Astrocyte of the cerebellum (primary cell): ENCODE measurements around the gene XYLB.

Source experiments
- DNase-seq: peaks from one replicate; pipeline ENCODE4 v3.0.0-alpha.2; 2011; ENCODE audit warnings: low read depth
- H3K4me3 ChIP-seq: 2 replicates; pipeline ENCODE4 v1.5.1; 2011; ENCODE audit warnings: mild to moderate bottlenecking, low read depth, low read length, moderate library complexity
- in situ Hi-C: cut with HindIII; loops from 2 replicates; pipeline ENCODE4 v1.10.0; 2017; ENCODE audit warnings: low sequenced_read_pairs
- TF ChIP-seq, protein P1 (sequence below): IDR thresholded peaks from 2 replicates; pipeline ENCODE4 v1.5.1; 2012; ENCODE audit warnings: low read length, low read depth, moderate library complexity, mild to moderate bottlenecking; ENCODE audit errors: missing control alignments

XYLB gene

DNA sequence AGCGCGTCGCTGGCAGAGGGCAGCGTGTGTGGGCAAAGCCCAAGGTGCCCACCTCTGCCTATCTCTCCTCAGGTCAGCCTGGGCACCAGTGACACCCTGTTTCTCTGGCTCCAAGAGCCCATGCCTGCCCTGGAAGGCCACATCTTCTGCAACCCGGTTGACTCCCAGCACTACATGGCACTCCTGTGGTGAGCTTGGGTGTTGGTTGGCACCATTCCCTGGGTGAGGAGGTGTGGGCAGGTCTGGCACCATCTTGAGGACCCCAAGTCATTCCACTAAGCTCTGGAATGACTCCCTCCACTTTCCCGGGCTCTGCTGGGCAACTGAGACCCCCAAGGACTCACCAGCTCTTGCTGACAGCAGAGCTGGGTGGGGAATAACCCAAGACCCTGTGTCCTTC is 28.5 kb downstream of the XYLB start:
- in situ Hi-C loops = no loop called here
- TF ChIP-seq, protein P1, sequence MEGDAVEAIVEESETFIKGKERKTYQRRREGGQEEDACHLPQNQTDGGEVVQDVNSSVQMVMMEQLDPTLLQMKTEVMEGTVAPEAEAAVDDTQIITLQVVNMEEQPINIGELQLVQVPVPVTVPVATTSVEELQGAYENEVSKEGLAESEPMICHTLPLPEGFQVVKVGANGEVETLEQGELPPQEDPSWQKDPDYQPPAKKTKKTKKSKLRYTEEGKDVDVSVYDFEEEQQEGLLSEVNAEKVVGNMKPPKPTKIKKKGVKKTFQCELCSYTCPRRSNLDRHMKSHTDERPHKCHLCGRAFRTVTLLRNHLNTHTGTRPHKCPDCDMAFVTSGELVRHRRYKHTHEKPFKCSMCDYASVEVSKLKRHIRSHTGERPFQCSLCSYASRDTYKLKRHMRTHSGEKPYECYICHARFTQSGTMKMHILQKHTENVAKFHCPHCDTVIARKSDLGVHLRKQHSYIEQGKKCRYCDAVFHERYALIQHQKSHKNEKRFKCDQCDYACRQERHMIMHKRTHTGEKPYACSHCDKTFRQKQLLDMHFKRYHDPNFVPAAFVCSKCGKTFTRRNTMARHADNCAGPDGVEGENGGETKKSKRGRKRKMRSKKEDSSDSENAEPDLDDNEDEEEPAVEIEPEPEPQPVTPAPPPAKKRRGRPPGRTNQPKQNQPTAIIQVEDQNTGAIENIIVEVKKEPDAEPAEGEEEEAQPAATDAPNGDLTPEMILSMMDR = no peak
- H3K4me3 ChIP-seq = no peak overlapping the region
- DNase-seq = no peak

GRCh38 chr3:38375488-38376097 is 29.0 kb downstream of the XYLB start:
- in situ Hi-C loops = no loop called here
- no peak overlapping the region for H3K4me3 ChIP-seq
- no peak for DNase-seq
- TF ChIP-seq, protein P1 = no peak

- in situ Hi-C loops = no loop called here
- TF ChIP-seq, protein P1 = no peak
- H3K4me3 ChIP-seq = no peak overlapping the region
- DNase-seq = no peak
Measured at GRCh38 chr3:38376098-38376816, 29.7 kb downstream of the XYLB start.

GRCh38 chr3:38379201-38379770 is 32.7 kb downstream of the XYLB start:
- in situ Hi-C loops = no loop called here

DNA sequence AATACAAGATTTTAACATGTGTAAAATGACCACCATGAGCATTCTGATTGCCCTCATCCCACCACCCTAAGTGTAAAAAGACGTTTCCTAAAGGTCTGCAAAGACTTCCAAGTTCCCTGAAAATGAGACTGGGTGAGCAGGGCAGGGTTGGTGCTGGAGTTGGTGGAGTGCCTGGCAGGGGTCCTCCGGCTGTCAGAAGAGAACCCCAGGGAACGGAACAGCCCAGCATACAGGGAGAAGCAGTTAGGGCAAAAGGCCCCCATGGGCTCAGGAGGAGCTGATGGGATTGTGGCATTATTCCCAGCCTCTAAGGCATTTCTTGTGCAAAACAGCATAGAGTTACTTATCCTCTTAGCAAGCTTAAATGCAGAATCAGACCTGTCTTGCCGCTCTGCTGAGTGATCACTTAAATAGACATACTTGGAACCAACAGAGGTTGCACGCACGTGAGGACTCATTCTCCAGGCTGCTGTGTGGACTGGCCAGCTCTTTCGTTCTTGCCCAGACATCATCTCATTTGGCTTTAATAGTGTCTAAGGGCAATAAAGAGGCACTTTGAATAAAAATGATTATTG is 36.0 kb downstream of the XYLB start:
- no peak for DNase-seq
- TF ChIP-seq, protein P1 = no peak
- no peak overlapping the region for H3K4me3 ChIP-seq
- in situ Hi-C loops = no loop called here

More at GRCh38 chr3:38379201-38379770, 32.7 kb downstream of the XYLB start:
- no peak for DNase-seq
- H3K4me3 ChIP-seq = no peak overlapping the region
- TF ChIP-seq, protein P1 = no peak

- TF ChIP-seq, protein P1 = no peak
- in situ Hi-C loops = no loop called here
- DNase-seq = no peak
- H3K4me3 ChIP-seq = no peak overlapping the region
Measured at GRCh38 chr3:38383156-38383875, 36.7 kb downstream of the XYLB start.
